Right renal pelvis (tissue), 4 donors: ENCODE measurements around the gene WASF2. TPM values are rescaled to one million over a fixed set of nuclear protein-coding genes. Genes with fewer than 3 reads are reported as not detected.
"Not testable (repeated sequence)": the region's sequence is repeated elsewhere in the genome, so short reads cannot be mapped to it uniquely, and the experiment has no call there.

Experiments
- DNase-seq, 4 donors: peaks; one replicate each; pipeline ENCODE4 v3.0.0-alpha.2; 2013; ENCODE audit warnings: low read depth in 4 of 4, low spot score in 3 of 4, missing footprints in 1 of 4
- polyA plus RNA-seq, 4 donors: library from polyadenylated mRNA; unstranded; fragments of 120-200 nt; gene quantifications; one replicate each; pipeline ENCODE4 v1.2.1, GENCODE V29; 2013; ENCODE audit not compliant: insufficient read length in 4 of 4

The WASF2 gene
- polyA plus RNA-seq, 4 donors = 121 to 141 (median 136) TPM

GRCh38 chr1:27503033-27503432, 13.1 kb upstream of the WASF2 start:
- no peak for DNase-seq

- DNase-seq = not testable (repeated sequence)
These were observed 11.2 kb upstream of the WASF2 start for GRCh38 chr1:27501159-27501558.

GRCh38 chr1:27499142-27499541, 9.2 kb upstream of the WASF2 start:
- DNase-seq = no peak

- peak in 1 of 4 donors; percentile 82 for DNase-seq
These were observed 6.7 kb upstream of the WASF2 start for GRCh38 chr1:27496604-27497155.

GRCh38 chr1:27492796-27493195, 2.8 kb upstream of the WASF2 start:
- DNase-seq = no peak

GRCh38 chr1:27491748-27492700, 2.1 kb upstream of the WASF2 start:
- no peak for DNase-seq

GRCh38 chr1:27489501-27489972, 430 bp downstream of the WASF2 start:
- DNase-seq = no peak

GRCh38 chr1:27487966-27488884, 1.7 kb downstream of the WASF2 start:
- no peak for DNase-seq

GRCh38 chr1:27485363-27485762, 4.6 kb downstream of the WASF2 start:
- no peak for DNase-seq

GRCh38 chr1:27483659-27484058, 6.3 kb downstream of the WASF2 start:
- DNase-seq = no peak

GRCh38 chr1:27481994-27482620, 7.9 kb downstream of the WASF2 start:
- no peak for DNase-seq

- no peak for DNase-seq
These were observed 11.9 kb downstream of the WASF2 start for GRCh38 chr1:27478098-27478497.

- DNase-seq = no peak
These were observed 13.7 kb downstream of the WASF2 start for GRCh38 chr1:27476237-27476636.

GRCh38 chr1:27475720-27476119, 14.2 kb downstream of the WASF2 start:
- no peak for DNase-seq

GRCh38 chr1:27473755-27474154, 16.2 kb downstream of the WASF2 start:
- DNase-seq = no peak

- DNase-seq = not testable (repeated sequence)
These were observed 17.9 kb downstream of the WASF2 start for GRCh38 chr1:27472098-27472497.

GRCh38 chr1:27471477-27471876, 18.5 kb downstream of the WASF2 start:
- no peak for DNase-seq

- no peak for DNase-seq
These were observed 20.6 kb downstream of the WASF2 start for GRCh38 chr1:27469334-27469733.

GRCh38 chr1:27468378-27468777, 21.6 kb downstream of the WASF2 start:
- DNase-seq = not testable (repeated sequence)

- no peak for DNase-seq
These were observed 24.9 kb downstream of the WASF2 start for GRCh38 chr1:27464926-27465647.
